OCI-LY7 (cell line): ENCODE data around the gene STAG3. TPM values are rescaled to one million over a fixed set of nuclear protein-coding genes. Genes with fewer than 3 reads are reported as not detected.
A peak's percentile ranks its signal among the peaks of the same experiment; 100 is the strongest.
"Not testable (repeated sequence)": the region's sequence is repeated elsewhere in the genome, so short reads cannot be mapped to it uniquely, and the experiment has no call there.

ENCODE experiments used
- Bru-seq: library from RNA; stranded (reverse); fragments of 400-500 nt; gene quantifications from one replicate; lab custom pipeline; 2021; lab: Mats Ljungman, UMichigan
- BruChase-seq, 2 experiments: library from RNA; stranded (reverse); fragments of 400-500 nt; gene quantifications; one replicate each; lab custom pipeline; 2021; lab: Mats Ljungman, UMichigan
- BruUV-seq: library from RNA; stranded (reverse); fragments of 400-500 nt; replicated peaks from 2 replicates; lab custom pipeline; 2021; lab: Mats Ljungman, UMichigan
- CTCF ChIA-PET: fragments of 300-600 bp; sonication (Branson Sonifier 250); formaldehyde crosslinking; loops from one replicate; lab custom pipeline; 2022; ENCODE audit warnings: antibody characterized with exemption; ENCODE audit not compliant: unreplicated experiment; lab: Charles Lee
- POLR2A ChIA-PET: fragments of 300-600 bp; sonication (Branson Sonifier 250); formaldehyde crosslinking; loops from one replicate; lab custom pipeline; 2022; ENCODE audit warnings: antibody characterized with exemption; lab: Charles Lee
- DNase-seq: peaks from one replicate; pipeline ENCODE4 v3.0.0-alpha.2; 2015; ENCODE audit warnings: low spot score
- H2AFZ ChIP-seq: fragments of 200-600 bp; sonication (generic), shearing (Covaris generic); 2 replicates; pipeline ENCODE4 v1.6.1; 2014; ENCODE audit warnings: mild to moderate bottlenecking, antibody characterized with exemption, low read length, moderate library complexity
- H3K27ac ChIP-seq: fragments of 200-600 bp; sonication (generic); 2 replicates; pipeline ENCODE4 v1.5.1; 2014; ENCODE audit warnings: mixed run types, low read depth, mild to moderate bottlenecking, moderate library complexity, low read length, inconsistent platforms; ENCODE audit not compliant: poor library complexity, severe bottlenecking
- H3K36me3 ChIP-seq: fragments of 200-600 bp; sonication (generic); 2 replicates; pipeline ENCODE4 v1.6.1; 2014; ENCODE audit warnings: mild to moderate bottlenecking, antibody characterized with exemption, low read length, moderate library complexity, mixed read lengths; ENCODE audit not compliant: insufficient read depth
- H3K4me1 ChIP-seq: fragments of 200-600 bp; sonication (generic); 2 replicates; pipeline ENCODE4 v1.5.1; 2014; ENCODE audit warnings: mild to moderate bottlenecking, low read length; ENCODE audit not compliant: insufficient read depth, poor library complexity, severe bottlenecking
- H3K4me2 ChIP-seq: fragments of 200-600 bp; sonication (generic); 2 replicates; pipeline ENCODE4 v1.6.1; 2014; ENCODE audit warnings: mild to moderate bottlenecking, low read length
- H3K4me3 ChIP-seq: fragments of 200-600 bp; sonication (generic); 2 replicates; pipeline ENCODE4 v1.5.1; 2014; ENCODE audit warnings: mild to moderate bottlenecking, low read depth, low read length; ENCODE audit not compliant: poor library complexity, severe bottlenecking
- H3K79me2 ChIP-seq: fragments of 200-600 bp; sonication (generic); 2 replicates; pipeline ENCODE4 v1.6.1; 2016; ENCODE audit warnings: low read depth, mild to moderate bottlenecking, low read length, moderate library complexity, mixed read lengths; ENCODE audit not compliant: insufficient read depth
- H3K9me2 ChIP-seq: fragments of 200-600 bp; sonication (generic); 2 replicates; pipeline ENCODE4 v1.6.1; 2016; ENCODE audit warnings: mild to moderate bottlenecking, low read length, mixed read lengths; ENCODE audit not compliant: insufficient read depth
- H3K9me3 ChIP-seq: fragments of 200-600 bp; sonication (generic); 2 replicates; pipeline ENCODE4 v1.6.1; 2014; ENCODE audit warnings: mild to moderate bottlenecking, mixed run types, low read length, mixed read lengths
- H4K20me1 ChIP-seq: fragments of 200-600 bp; sonication (generic); 2 replicates; pipeline ENCODE4 v1.6.1; 2014; ENCODE audit warnings: mild to moderate bottlenecking, antibody characterized with exemption, low read length, moderate library complexity, mixed read lengths; ENCODE audit not compliant: insufficient read depth
- CTCF ChIP-seq: fragments of 200-600 bp; sonication (generic); conservative IDR thresholded peaks from 2 replicates; pipeline ENCODE4 v1.5.1; 2014; ENCODE audit warnings: mild to moderate bottlenecking, antibody characterized with exemption, low read length, moderate library complexity, mixed read lengths
- EZH2phosphoT487 ChIP-seq: fragments of 200-600 bp; sonication (generic); IDR thresholded peaks from 2 replicates; pipeline ENCODE4 v1.6.1; 2018; ENCODE audit warnings: low read depth, borderline replicate concordance, mild to moderate bottlenecking, mixed run types, antibody characterized with exemption, low read length, moderate library complexity, mixed read lengths
- intact Hi-C: fragments of 100-400 bp; cut with micrococcal nuclease; formaldehyde crosslinking; loops from one replicate; pipeline ENCODE4 v1.10.0; 2022; ENCODE audit not compliant: unreplicated experiment
- long read RNA-seq: library from polyadenylated mRNA; stranded (forward); transcript quantifications from one replicate; pipeline ENCODE4 v2.0.0, GENCODE V29; 2022
- total RNA-seq, 2 experiments: library from RNA; depleted of rRNA in 1 of 2; stranded (reverse); fragments of >200 nt in 1 of 2; shearing (Covaris generic) in 1 of 2; gene quantifications; 2 replicates each; pipeline ENCODE4 v1.2.3, GENCODE V29; 2014 to 2022

STAG3 gene
- total RNA-seq (2014; rRNA removed; shearing (Covaris generic)) (56.1 and 82.8 TPM in 2 replicates), total RNA-seq (2022) (70.2 and 79.2 TPM in 2 replicates), Bru-seq, nascent RNA (percentile 54 among the genes with signal in this experiment), BruChase-seq, experiment 1, labeled RNA remaining after a 6-hour chase (percentile 58 among the genes with signal in this experiment), BruChase-seq, experiment 2, labeled RNA remaining after a 2-hour chase (percentile 53 among the genes with signal in this experiment)
- long read RNA-seq, full-length matches to known transcripts: 5 of 99 reads
- long read RNA-seq, partial matches to known transcripts: 47 of 99 reads
- long read RNA-seq, other reads (novel, unspliced or antisense): 47 of 99 reads

GRCh38 chr7:100177045-100178001 is at the start of gene STAG3, which contains the start of gene GPC2:
STAG3 (plus strand) TSS chr7:100177918; CDS start chr7:100180557, 2,639 bp downstream.
GPC2 (minus strand) TSS chr7:100177381; CDS start chr7:100177199, 182 bp downstream.
- Histone ChIP-seq H3K79me2 (peaks cover 6% of the 10 kb centered on the region; the same call in 1 of the 2 replicates), H3K9me2 (no peaks in the 10 kb centered on the region), H2AFZ (peak within 1 kb of the TSS; percentile 56), H3K27ac (peak within 1 kb of the TSS; percentile 39), H4K20me1 (no peaks in the 10 kb centered on the region), H3K36me3 (peaks cover 9% of the 10 kb centered on the region; the same call in 1 of the 2 replicates), H3K4me1 (peaks cover 76% of the 10 kb centered on the region), H3K4me3 (peak within 1 kb of the TSS; percentile 95), H3K4me2 (peak within 1 kb of the TSS; percentile 99), H3K9me3 (no peaks in the 10 kb centered on the region)
- intact Hi-C loops: no loop called here
- DNase-seq: peak; percentile 98
- BruUV-seq: no TSS peak
- no peak for TF ChIP-seq CTCF
- TF ChIP-seq EZH2phosphoT487: no peak
- ChIA-PET CTCF (interaction anchor here (0.6 kb wide), 1 partner anchor 1928 kb away, joined by 3 read pairs; no protein-coding TSS in a partner anchor), POLR2A (interaction anchor here (1.0 to 1.5 kb wide), 4 partner anchors 13 to 41 kb away, joined by 3 to 8 read pairs (median 6); partner anchors contain the start of gene LAMTOR4)

GRCh38 chr7:100128637-100128963 is 49.1 kb upstream of the STAG3 start:
- ChIA-PET POLR2A (interaction anchor here (0.6 to 2.0 kb wide), 6 partner anchors 8 to 46 kb away, joined by 3 to 7 read pairs (median 4); partner anchors contain the start of genes COPS6 and LAMTOR4), CTCF (interaction anchor here (0.8 kb wide), 1 partner anchor 90 kb away, joined by 3 read pairs; no protein-coding TSS in a partner anchor)
- Histone ChIP-seq H2AFZ (no peak overlapping the region), H3K4me3 (peak overlapping the region; percentile 73), H3K36me3 (peaks cover 12% of the 10 kb centered on the region; the same call in 1 of the 2 replicates), H3K27ac (peak overlapping the region; percentile 94), H3K4me2 (peak overlapping the region; percentile 91), H4K20me1 (no peaks in the 10 kb centered on the region), H3K9me2 (no peaks in the 10 kb centered on the region), H3K9me3 (no peaks in the 10 kb centered on the region), H3K79me2 (peaks cover 8% of the 10 kb centered on the region; the same call in 1 of the 2 replicates), H3K4me1 (peaks cover 56% of the 10 kb centered on the region)
- DNase-seq: peak; percentile 20
- TF ChIP-seq EZH2phosphoT487: no peak
- no peak for TF ChIP-seq CTCF
- intact Hi-C loops: loop anchor here (5.0 kb wide), 1 partner anchor 46 kb away; the partner anchor contains the start of gene ZNF3
- BruUV-seq: no TSS peak

GRCh38 chr7:100130220-100130607 is 47.5 kb upstream of the STAG3 start:
- intact Hi-C loops: loop anchor here (5.0 to 10.0 kb wide), 2 partner anchors 138 to 215 kb away; no protein-coding TSS in a partner anchor
- CTCF ChIA-PET: interaction anchor here (1.3 to 1.7 kb wide), 2 partner anchors 28 to 48 kb away, joined by 3 to 4 read pairs; partner anchors contain the start of gene AP4M1
- H3K79me2 ChIP-seq, BruUV-seq, H3K4me2 ChIP-seq, H3K27ac ChIP-seq, H3K4me3 ChIP-seq, H3K9me3 ChIP-seq, H4K20me1 ChIP-seq, H2AFZ ChIP-seq, H3K9me2 ChIP-seq, H3K36me3 ChIP-seq, DNase-seq: not testable (repeated sequence)
- POLR2A ChIA-PET: interaction anchor here (0.5 to 0.9 kb wide), 3 partner anchors 29 to 781 kb away, joined by 3 to 5 read pairs (median 3); partner anchors contain the start of genes AP4M1 and MCM7
- H3K4me1 ChIP-seq: peaks cover 44% of the 10 kb centered on the region
